Mesothelial cell of epicardium (in vitro differentiated cells): ENCODE measurements around the gene IGF2BP3. TPM values are rescaled to one million over a fixed set of nuclear protein-coding genes. Genes with fewer than 3 reads are reported as not detected.
"Not testable (repeated sequence)": the region's sequence is repeated elsewhere in the genome, so short reads cannot be mapped to it uniquely, and the experiment has no call there.

ENCODE experiments used
- DNase-seq, 2 experiments: peaks; one replicate each; pipeline ENCODE4 v3.0.0; 2021; ENCODE audit warnings: low spot score in 2 of 2; ENCODE audit not compliant: unreplicated experiment in 2 of 2
- H3K27ac Mint-ChIP-seq: 2 replicates; pipeline ENCODE4 v1.8.0; 2021; ENCODE audit warnings: mixed read lengths
- H3K27me3 Mint-ChIP-seq: 2 replicates; pipeline ENCODE4 v1.8.0; 2021; ENCODE audit warnings: low read depth, mixed read lengths
- H3K36me3 Mint-ChIP-seq: 2 replicates; pipeline ENCODE4 v1.8.0; 2021; ENCODE audit warnings: mixed read lengths
- H3K4me1 Mint-ChIP-seq: 2 replicates; pipeline ENCODE4 v1.8.0; 2021; ENCODE audit warnings: mixed read lengths
- H3K4me3 Mint-ChIP-seq: 2 replicates; pipeline ENCODE4 v1.8.0; 2021; ENCODE audit warnings: mild to moderate bottlenecking, moderate library complexity, mixed read lengths
- H3K9me3 Mint-ChIP-seq: 2 replicates; pipeline ENCODE4 v1.8.0; 2021; ENCODE audit warnings: mixed read lengths
- total RNA-seq: library from RNA; stranded (reverse); gene quantifications from 3 replicates; pipeline ENCODE4 v1.2.1, GENCODE V29; 2021
- TF ChIP-seq, protein P1 (sequence below): fragments of 200-600 bp; sonication (generic); IDR thresholded peaks from one replicate; pipeline ENCODE4 v1.5.0; 2021; ENCODE audit warnings: antibody characterized with exemption; ENCODE audit not compliant: unreplicated experiment

IGF2BP3 gene
- 84.3 to 91.3 TPM (median 89.1 TPM) in 3 replicates for total RNA-seq

DNA sequence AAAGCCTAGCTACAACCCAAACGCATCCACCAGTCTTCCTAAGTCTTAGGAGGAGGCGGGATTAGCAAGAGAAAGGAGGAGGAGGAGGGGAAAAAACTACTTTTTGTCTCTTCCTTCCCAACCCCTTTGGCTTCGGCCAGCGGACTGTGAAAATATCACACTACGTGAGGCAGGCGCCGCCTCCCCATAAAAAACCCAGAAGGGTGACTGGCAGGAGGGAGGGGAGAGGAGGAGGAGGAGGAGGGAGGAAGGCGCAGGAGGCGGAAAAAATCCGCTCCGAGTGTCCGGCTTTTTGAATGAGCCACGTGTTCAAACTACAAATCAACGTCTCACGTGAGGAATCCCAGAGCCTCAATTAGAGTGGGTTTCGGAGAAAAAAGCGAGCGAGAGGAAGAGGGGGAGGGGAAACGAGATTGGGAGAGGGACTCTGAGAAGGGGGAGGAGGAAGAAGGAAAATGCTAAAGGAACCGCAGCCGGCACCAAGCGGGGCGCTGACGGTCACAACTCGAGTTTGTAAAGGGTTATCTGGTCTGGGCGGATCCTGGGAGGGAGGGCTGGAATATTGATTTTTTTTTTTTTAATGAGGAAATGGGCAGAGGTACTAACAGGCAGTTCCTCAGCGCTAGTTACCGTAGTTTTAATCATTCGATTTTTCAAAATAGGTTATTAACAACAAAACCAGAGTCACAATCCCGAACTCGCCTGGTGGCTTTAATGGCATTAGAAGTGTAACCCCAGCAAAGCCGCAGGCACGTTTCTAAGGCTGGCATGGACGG is at the start of gene IGF2BP3:
Gene IGF2BP3 (minus strand): TSS at position 162 of the 776 bp plus-strand sequence. CDS start 381 bp downstream, outside the sequence.
- Mint-ChIP-seq H3K4me1 (peaks cover 45% of the 10 kb centered on the region), H3K36me3 (no peaks in the 10 kb centered on the region)
- TF ChIP-seq, protein P1, sequence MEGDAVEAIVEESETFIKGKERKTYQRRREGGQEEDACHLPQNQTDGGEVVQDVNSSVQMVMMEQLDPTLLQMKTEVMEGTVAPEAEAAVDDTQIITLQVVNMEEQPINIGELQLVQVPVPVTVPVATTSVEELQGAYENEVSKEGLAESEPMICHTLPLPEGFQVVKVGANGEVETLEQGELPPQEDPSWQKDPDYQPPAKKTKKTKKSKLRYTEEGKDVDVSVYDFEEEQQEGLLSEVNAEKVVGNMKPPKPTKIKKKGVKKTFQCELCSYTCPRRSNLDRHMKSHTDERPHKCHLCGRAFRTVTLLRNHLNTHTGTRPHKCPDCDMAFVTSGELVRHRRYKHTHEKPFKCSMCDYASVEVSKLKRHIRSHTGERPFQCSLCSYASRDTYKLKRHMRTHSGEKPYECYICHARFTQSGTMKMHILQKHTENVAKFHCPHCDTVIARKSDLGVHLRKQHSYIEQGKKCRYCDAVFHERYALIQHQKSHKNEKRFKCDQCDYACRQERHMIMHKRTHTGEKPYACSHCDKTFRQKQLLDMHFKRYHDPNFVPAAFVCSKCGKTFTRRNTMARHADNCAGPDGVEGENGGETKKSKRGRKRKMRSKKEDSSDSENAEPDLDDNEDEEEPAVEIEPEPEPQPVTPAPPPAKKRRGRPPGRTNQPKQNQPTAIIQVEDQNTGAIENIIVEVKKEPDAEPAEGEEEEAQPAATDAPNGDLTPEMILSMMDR, result no peak

DNA sequence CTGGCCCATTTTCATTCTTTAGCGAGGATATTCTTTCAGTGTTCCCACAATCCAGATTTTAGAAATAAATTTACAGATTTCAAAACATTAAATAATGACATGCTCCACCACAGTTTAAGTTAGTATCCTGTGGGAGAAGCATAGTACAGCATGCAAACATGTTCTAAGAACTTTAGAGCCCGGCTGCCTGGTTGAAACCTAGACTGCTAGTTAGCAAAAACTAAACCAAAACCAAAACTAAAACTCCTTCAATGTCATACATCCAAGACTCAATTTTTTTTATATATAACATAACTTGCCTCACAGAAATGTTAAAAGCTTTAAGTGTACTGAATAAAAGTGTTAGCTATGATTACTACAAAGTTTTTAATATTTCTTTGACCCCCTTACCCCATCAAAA is 44.5 kb upstream of the IGF2BP3 start:
- H3K4me3 Mint-ChIP-seq, result no peak overlapping the region
- H3K27ac Mint-ChIP-seq, result peak overlapping the region; percentile 86
- no peaks in the 10 kb centered on the region for H3K27me3 Mint-ChIP-seq
- no peak for DNase-seq
- TF ChIP-seq, protein P1, result no peak
- H3K36me3 Mint-ChIP-seq, result peaks cover 55% of the 10 kb centered on the region
- no peaks in the 10 kb centered on the region for H3K4me1 Mint-ChIP-seq
- no peaks in the 10 kb centered on the region for H3K9me3 Mint-ChIP-seq

More for the DNA sequence above, at the start of gene IGF2BP3:
- peak; percentile 75 to 80 for DNase-seq
- peak within 1 kb of the TSS; percentile 94 for H3K4me3 Mint-ChIP-seq
- no peaks in the 10 kb centered on the region for H3K9me3 Mint-ChIP-seq
- no peaks in the 10 kb centered on the region for H3K27me3 Mint-ChIP-seq
- H3K27ac Mint-ChIP-seq, result peak within 1 kb of the TSS; percentile 100

DNA sequence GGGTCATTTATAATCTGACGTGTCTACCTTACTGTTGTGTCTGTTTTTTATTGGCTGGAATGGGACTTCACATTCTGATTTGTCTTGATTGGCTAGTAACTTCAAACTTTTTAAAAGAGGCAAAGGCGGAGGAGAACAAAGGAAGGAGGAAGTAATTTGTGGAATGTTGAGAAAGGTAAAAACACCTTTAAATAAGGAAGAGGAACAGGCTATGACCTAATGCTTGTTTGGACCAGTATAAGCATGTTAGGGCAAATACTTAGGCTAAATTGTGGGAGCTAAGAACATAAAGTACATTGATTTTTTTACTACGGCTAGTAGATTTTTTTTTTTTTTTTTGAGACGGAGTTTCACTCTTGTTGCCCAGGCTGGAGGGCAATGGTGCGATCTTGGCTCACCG is 43.5 kb upstream of the IGF2BP3 start:
- not testable (repeated sequence) for H3K9me3 Mint-ChIP-seq, H3K4me1 Mint-ChIP-seq, H3K4me3 Mint-ChIP-seq, H3K27me3 Mint-ChIP-seq, DNase-seq
- Mint-ChIP-seq H3K27ac (peak overlapping the region; percentile 48), H3K36me3 (peaks cover 53% of the 10 kb centered on the region)

DNA sequence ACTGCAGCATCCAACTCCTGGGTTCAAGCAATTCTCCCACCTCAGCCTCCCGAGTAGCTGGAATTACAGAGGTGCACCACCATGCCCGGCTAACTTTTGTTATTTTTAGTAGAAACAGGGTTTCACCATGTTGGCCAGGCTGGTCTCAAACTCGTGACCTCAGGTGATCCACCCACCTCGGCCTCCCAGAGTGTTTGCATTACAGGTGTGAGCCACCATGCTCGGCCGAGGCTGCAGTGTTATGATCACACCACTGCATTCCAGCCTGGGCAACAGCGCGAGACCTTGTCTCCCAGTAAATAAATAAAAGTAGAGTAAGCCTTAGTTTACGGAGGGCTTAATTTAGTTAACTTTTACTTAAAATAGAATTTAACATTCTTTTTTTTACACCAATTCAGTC is 23.7 kb upstream of the IGF2BP3 start:
- Mint-ChIP-seq H3K4me1 (no peaks in the 10 kb centered on the region), H3K36me3 (peaks cover 9% of the 10 kb centered on the region), H3K27ac (no peak overlapping the region), H3K9me3 (no peaks in the 10 kb centered on the region), H3K27me3 (no peaks in the 10 kb centered on the region), H3K4me3 (no peak overlapping the region)
- no peak for DNase-seq
- TF ChIP-seq, protein P1, result no peak

DNA sequence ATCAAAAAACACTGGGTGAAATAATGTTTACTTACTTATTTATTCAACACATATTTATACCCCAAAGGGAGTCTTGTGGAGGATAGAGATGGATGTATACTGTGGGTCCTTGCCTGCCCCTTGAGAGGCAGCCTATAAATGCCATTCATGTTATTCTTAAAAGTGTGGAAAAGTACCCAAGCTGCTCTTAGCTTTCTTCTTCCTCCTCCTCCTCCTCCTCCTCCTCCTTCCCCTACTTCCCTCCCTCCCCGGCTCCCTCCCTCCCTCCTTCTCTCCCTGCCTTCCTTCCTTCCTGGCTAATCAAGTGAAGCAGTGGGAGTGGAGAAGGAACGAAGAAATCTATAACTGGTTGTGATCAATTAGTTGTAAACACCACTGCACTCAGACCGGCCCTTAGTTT is 21.2 kb upstream of the IGF2BP3 start:
- H3K4me1 Mint-ChIP-seq, result no peaks in the 10 kb centered on the region
- no peaks in the 10 kb centered on the region for H3K27me3 Mint-ChIP-seq

More for the DNA sequence above, 21.2 kb upstream of the IGF2BP3 start:
- Mint-ChIP-seq H3K27ac (no peak overlapping the region), H3K4me3 (no peak overlapping the region), H3K9me3 (no peaks in the 10 kb centered on the region), H3K36me3 (peaks cover 7% of the 10 kb centered on the region)
- no peak for DNase-seq
- TF ChIP-seq, protein P1, result no peak
